Transverse colon (tissue), 4 donors: Measurements from ENCODE around the gene CPEB4.

Experiments used
- EP300 ChIP-seq: sonication (generic); formaldehyde crosslinking; IDR thresholded peaks from one replicate; pipeline ENCODE4 v1.6.1; 2017; ENCODE audit warnings: antibody characterized with exemption, low read depth
- POLR2A ChIP-seq: fragments of 450-650 bp; IDR thresholded peaks from one replicate; pipeline ENCODE4 v1.6.1; 2016; ENCODE audit warnings: antibody characterized with exemption, mild to moderate bottlenecking, moderate library complexity
- POLR2AphosphoS5 ChIP-seq, 3 donors: sonication (generic); formaldehyde crosslinking; IDR thresholded peaks; one replicate each; pipeline ENCODE4 v1.6.1; 2016; ENCODE audit warnings: antibody characterized with exemption in 3 of 3
- TF ChIP-seq, protein P1 (sequence below), 5 experiments: fragments of 200-600 bp in 3 of 5; fragments of 450-650 bp in 2 of 5; sonication (generic) in 3 of 5; IDR thresholded peaks; 1 replicate in 2 of 5; 2 replicates in 3 of 5; pipeline ENCODE4 v1.5.1; 2016 to 2017; ENCODE audit warnings: antibody characterized with exemption in 5 of 5, inconsistent platforms in 3 of 5, mild to moderate bottlenecking in 2 of 5, moderate library complexity in 1 of 5

DNA sequence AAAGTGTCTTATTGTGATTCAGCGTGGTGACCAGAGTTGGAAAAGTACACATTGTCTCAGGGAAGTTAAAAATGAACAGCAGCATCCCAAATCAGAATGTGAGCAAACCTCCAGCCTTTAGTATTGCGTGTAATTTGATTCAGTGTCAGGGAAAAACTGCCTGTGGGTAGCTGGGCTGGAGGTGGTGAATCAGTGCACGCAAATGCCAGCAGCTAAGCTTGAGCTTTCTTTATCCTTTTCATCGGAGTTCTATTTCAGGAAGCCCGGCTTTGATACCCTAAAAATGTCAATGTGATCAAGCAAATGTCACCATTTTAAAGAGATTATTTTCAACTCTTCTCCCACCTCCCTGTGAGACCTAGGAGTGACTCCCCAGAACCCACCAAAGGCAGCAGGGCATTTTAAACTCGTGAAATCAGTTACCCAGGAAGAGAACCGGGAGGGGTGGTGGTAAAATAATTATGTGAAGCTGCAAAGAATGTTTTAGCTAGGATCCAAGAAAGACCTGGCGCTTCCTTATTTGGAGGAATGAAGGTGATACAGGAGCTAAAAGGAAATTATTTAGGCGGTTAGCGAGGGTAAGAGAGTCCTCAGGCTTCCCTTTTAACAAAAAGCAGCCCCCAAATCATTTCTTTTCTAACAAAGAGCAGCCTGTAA, 75.2 kb downstream of the CPEB4 start:
- TF ChIP-seq POLR2A (no peak), POLR2AphosphoS5 (IDR thresholded peaks at IDR 0.05) (no peak), EP300 (no peak)
- TF ChIP-seq, protein P1, sequence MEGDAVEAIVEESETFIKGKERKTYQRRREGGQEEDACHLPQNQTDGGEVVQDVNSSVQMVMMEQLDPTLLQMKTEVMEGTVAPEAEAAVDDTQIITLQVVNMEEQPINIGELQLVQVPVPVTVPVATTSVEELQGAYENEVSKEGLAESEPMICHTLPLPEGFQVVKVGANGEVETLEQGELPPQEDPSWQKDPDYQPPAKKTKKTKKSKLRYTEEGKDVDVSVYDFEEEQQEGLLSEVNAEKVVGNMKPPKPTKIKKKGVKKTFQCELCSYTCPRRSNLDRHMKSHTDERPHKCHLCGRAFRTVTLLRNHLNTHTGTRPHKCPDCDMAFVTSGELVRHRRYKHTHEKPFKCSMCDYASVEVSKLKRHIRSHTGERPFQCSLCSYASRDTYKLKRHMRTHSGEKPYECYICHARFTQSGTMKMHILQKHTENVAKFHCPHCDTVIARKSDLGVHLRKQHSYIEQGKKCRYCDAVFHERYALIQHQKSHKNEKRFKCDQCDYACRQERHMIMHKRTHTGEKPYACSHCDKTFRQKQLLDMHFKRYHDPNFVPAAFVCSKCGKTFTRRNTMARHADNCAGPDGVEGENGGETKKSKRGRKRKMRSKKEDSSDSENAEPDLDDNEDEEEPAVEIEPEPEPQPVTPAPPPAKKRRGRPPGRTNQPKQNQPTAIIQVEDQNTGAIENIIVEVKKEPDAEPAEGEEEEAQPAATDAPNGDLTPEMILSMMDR (IDR thresholded peaks at IDR 0.05) = no peak
